ENCODE measurements around the gene TTLL4.

- TF ChIP-seq CTCF (IDR thresholded peaks at IDR 0.05; ENCODE audit: control extremely low read depth in 1 of 3, insufficient read depth in 1 of 3, low read depth in 1 of 3, low read length in 3 of 3) (no peak), POLR2A (IDR thresholded peaks at IDR 0.05; ENCODE audit: control extremely low read depth in 1 of 2, low read depth in 2 of 2, low read length in 2 of 2) (no peak), RFX5 (IDR thresholded peaks at IDR 0.05; ENCODE audit: borderline replicate concordance, low read depth, low read length) (no peak), SRF (IDR thresholded peaks at IDR 0.05; ENCODE audit: low read depth, low read length) (no peak), BRCA1 (IDR thresholded peaks at IDR 0.05; ENCODE audit: low read depth, low read length) (no peak), TAF1 (IDR thresholded peaks at IDR 0.05; ENCODE audit: low read depth, low read length) (no peak), RBBP5 (IDR thresholded peaks at IDR 0.05; ENCODE audit: borderline replicate concordance, low read depth, low read length) (no peak), SP1 (IDR thresholded peaks at IDR 0.05; ENCODE audit: low read depth, low read length) (no peak), CBX5 (IDR thresholded peaks at IDR 0.05; ENCODE audit: low read depth, low read length) (no peak), MAFK (IDR thresholded peaks at IDR 0.05; ENCODE audit: low read depth, low read length) (no peak)
- TF ChIP-seq, protein P1, sequence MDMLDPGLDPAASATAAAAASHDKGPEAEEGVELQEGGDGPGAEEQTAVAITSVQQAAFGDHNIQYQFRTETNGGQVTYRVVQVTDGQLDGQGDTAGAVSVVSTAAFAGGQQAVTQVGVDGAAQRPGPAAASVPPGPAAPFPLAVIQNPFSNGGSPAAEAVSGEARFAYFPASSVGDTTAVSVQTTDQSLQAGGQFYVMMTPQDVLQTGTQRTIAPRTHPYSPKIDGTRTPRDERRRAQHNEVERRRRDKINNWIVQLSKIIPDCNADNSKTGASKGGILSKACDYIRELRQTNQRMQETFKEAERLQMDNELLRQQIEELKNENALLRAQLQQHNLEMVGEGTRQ (IDR thresholded peaks at IDR 0.05; ENCODE audit: low read length), result no peak
Measured at GRCh38 chr2:218698885-218699284, 11.8 kb upstream of the TTLL4 start.

Measured in H1 (cell line).